GM12878 (cell line): Measurements from ENCODE around the gene TBCB. TPM values are rescaled to one million over a fixed set of nuclear protein-coding genes. Genes with fewer than 3 reads are reported as not detected.

ENCODE experiments used
- CEBPZ ChIP-seq: fragments of 150-350 bp; IDR thresholded peaks from 2 replicates; pipeline ENCODE4 v1.6.1; 2016; ENCODE audit warnings: low read depth, low read length
- CHD1 ChIP-seq: IDR thresholded peaks from 2 replicates; pipeline ENCODE4 v1.6.1; 2012; ENCODE audit warnings: low read depth, low read length, improper control_type of control experiment
- CHD4 ChIP-seq: fragments of 200-600 bp; sonication (generic); IDR thresholded peaks from 2 replicates; pipeline ENCODE4 v1.6.1; 2016; ENCODE audit warnings: mild to moderate bottlenecking
- CREB1 ChIP-seq: IDR thresholded peaks from 2 replicates; pipeline ENCODE4 v1.6.1; 2012; ENCODE audit warnings: low read depth, mild to moderate bottlenecking, inconsistent platforms
- E2F4 ChIP-seq: IDR thresholded peaks from 2 replicates; pipeline ENCODE4 v1.6.1; 2012; ENCODE audit warnings: low read depth, low read length, improper control_type of control experiment
- ELK1 ChIP-seq: IDR thresholded peaks from 2 replicates; pipeline ENCODE4 v1.6.1; 2012; ENCODE audit warnings: low read depth, low read length, improper control_type of control experiment
- FOS ChIP-seq: IDR thresholded peaks from 3 replicates; pipeline ENCODE4 v1.6.1; 2011; ENCODE audit warnings: borderline replicate concordance; ENCODE audit not compliant: insufficient read length; ENCODE audit errors: extremely low read depth
- FOXK2 ChIP-seq: fragments of 450-650 bp; IDR thresholded peaks from 2 replicates; pipeline ENCODE4 v1.6.1; 2017; ENCODE audit warnings: mild to moderate bottlenecking, moderate library complexity
- HSF1 ChIP-seq: fragments of 150-350 bp; IDR thresholded peaks from 2 replicates; pipeline ENCODE4 v1.6.1; 2014; ENCODE audit warnings: mild to moderate bottlenecking, low read depth, low read length
- JUNB ChIP-seq: IDR thresholded peaks from 2 replicates; pipeline ENCODE4 v1.6.1; 2016; ENCODE audit warnings: antibody characterized with exemption, mild to moderate bottlenecking
- KDM1A ChIP-seq: fragments of 200-600 bp; sonication (generic); IDR thresholded peaks from 2 replicates; pipeline ENCODE4 v1.6.1; 2016; ENCODE audit warnings: borderline replicate concordance
- MTA2 ChIP-seq: fragments of 450-650 bp; IDR thresholded peaks from 2 replicates; pipeline ENCODE4 v1.6.1; 2016; ENCODE audit warnings: low read depth, mild to moderate bottlenecking, moderate library complexity
- NFYB ChIP-seq: IDR thresholded peaks from 2 replicates; pipeline ENCODE4 v1.6.1; 2011; ENCODE audit warnings: low read depth, mild to moderate bottlenecking, low read length, improper control_type of control experiment, moderate library complexity; ENCODE audit not compliant: insufficient read depth
- NRF1 ChIP-seq: conservative IDR thresholded peaks from 2 replicates; pipeline ENCODE4 v1.6.1; 2011; ENCODE audit warnings: mild to moderate bottlenecking, low read depth, low read length, improper control_type of control experiment
- PAX5 ChIP-seq: IDR thresholded peaks from 2 replicates; pipeline ENCODE4 v1.6.1; 2011; ENCODE audit warnings: low read depth, low read length, borderline replicate concordance
- PAX8 ChIP-seq: fragments of 450-650 bp; IDR thresholded peaks from 2 replicates; pipeline ENCODE4 v1.6.1; 2017; ENCODE audit warnings: mild to moderate bottlenecking, moderate library complexity
- RCOR1 ChIP-seq: conservative IDR thresholded peaks from 2 replicates; pipeline ENCODE4 v1.6.1; 2012; ENCODE audit warnings: low read depth, low read length, improper control_type of control experiment
- RELA ChIP-seq: fragments of 450-650 bp; IDR thresholded peaks from 2 replicates; pipeline ENCODE4 v1.8.0; 2014; ENCODE audit warnings: borderline replicate concordance; ENCODE audit not compliant: partially characterized antibody
- RELB ChIP-seq: fragments of 450-650 bp; IDR thresholded peaks from 2 replicates; pipeline ENCODE4 v1.6.1; 2017; ENCODE audit warnings: low read depth, mild to moderate bottlenecking, moderate library complexity
- RFX5 ChIP-seq: IDR thresholded peaks from 2 replicates; pipeline ENCODE4 v1.6.1; 2011; ENCODE audit warnings: low read depth, low read length, improper control_type of control experiment
- SP1 ChIP-seq: IDR thresholded peaks from one replicate; pipeline ENCODE4 v1.6.1; 2011; ENCODE audit warnings: low read depth, low read length
- SREBF1 ChIP-seq: IDR thresholded peaks from 2 replicates; pipeline ENCODE4 v1.6.1; 2012; ENCODE audit warnings: mild to moderate bottlenecking, low read length
- ZSCAN29 ChIP-seq: fragments of 450-650 bp; IDR thresholded peaks from 2 replicates; pipeline ENCODE4 v1.6.1; 2017; ENCODE audit warnings: mild to moderate bottlenecking, moderate library complexity
- polyA plus RNA-seq, 11 experiments: library from polyadenylated mRNA; depleted of rRNA in 4 of 11; unstranded in 6 of 11; stranded (reverse) in 5 of 11; fragments of >200 nt; fragmentation: Nextera tagmentation in 4 of 11; fragmentation: Illumina TruSeq in 1 of 11; extraction: Ambion mirVana in 4 of 11; extraction: Trizol in 1 of 11; gene quantifications; 1 replicate in 1 of 11; 2 replicates in 10 of 11; pipeline versions ENCODE4 v1.2.1 to v1.2.3, GENCODE V29; 2011 to 2016; ENCODE audit warnings: inconsistent platforms in 2 of 11, missing spikeins in 2 of 11, low read depth in 1 of 11
- total RNA-seq, 4 experiments: library from RNA; depleted of rRNA in 3 of 4; stranded (reverse); fragments of >200 nt in 3 of 4; fragmentation: Illumina TruSeq in 1 of 4; extraction: Trizol in 1 of 4; gene quantifications; 2 replicates each; pipeline versions ENCODE4 v1.2.1 to v1.2.3, GENCODE V29; 2013 to 2021

The TBCB gene
- total and polyA plus RNA-seq, 10 of the 15 experiments (the other 5 are each of a cell fraction or from before 2014, with no cell fraction given): 9.4 to 193 (median 126) TPM

- TF ChIP-seq CEBPZ (no peak), RCOR1 (no peak), JUNB (no peak), CREB1 (peak; percentile 72), PAX8 (no peak), E2F4 (0 out of 2 replicates have a peak, but pooled peaks have one; percentile 7), KDM1A (no peak), FOS (no peak), ELK1 (no peak; the same call in 1 of the 2 replicates), SP1 (peak; percentile 94), RFX5 (0 out of 2 replicates have a peak, but pooled peaks have one; percentile 15), CHD1 (no peak), ZSCAN29 (no peak), PAX5 (peak; percentile 82; the same call in 1 of the 2 replicates), NFYB (no peak), FOXK2 (no peak), SREBF1 (no peak), HSF1 (no peak), RELB (peak; percentile 99), CHD4 (no peak; the same call in 1 of the 2 replicates), NRF1 (peak; percentile 77), RELA (peak; percentile 66), MTA2 (peak; percentile 56; the same call in 1 of the 2 replicates)
These were observed 24.4 kb downstream of the TBCB start, which contains the start of gene CAPNS1 (continued) for GRCh38 chr19:36139473-36140303.
